H9 (cell line): ENCODE measurements around the gene LEF1. TPM values are rescaled to one million over a fixed set of nuclear protein-coding genes. Genes with fewer than 3 reads are reported as not detected.

Experiments used
- DNase-seq: peaks from one replicate; pipeline ENCODE4 v3.0.0-alpha.2; 2017
- H2AFZ ChIP-seq: one replicate; pipeline ENCODE4 v1.6.1; 2013; ENCODE audit warnings: mild to moderate bottlenecking, low read length, control low read depth, moderate library complexity
- H2AK5ac ChIP-seq: 2 replicates; pipeline ENCODE4 v1.6.1; 2013; ENCODE audit warnings: low read length, control low read depth, mixed read lengths; ENCODE audit not compliant: insufficient read length
- H2BK120ac ChIP-seq: one replicate; pipeline ENCODE4 v1.6.1; 2013; ENCODE audit warnings: low read depth, mild to moderate bottlenecking, low read length, control low read depth, inconsistent platforms; ENCODE audit not compliant: poor library complexity, severe bottlenecking
- H2BK12ac ChIP-seq: 2 replicates; pipeline ENCODE4 v1.6.1; 2013; ENCODE audit warnings: low read length, control low read depth, mixed read lengths, low read depth; ENCODE audit not compliant: insufficient read length
- H2BK15ac ChIP-seq: 2 replicates; pipeline ENCODE4 v1.6.1; 2013; ENCODE audit warnings: low read depth, low read length, control low read depth
- H2BK20ac ChIP-seq: one replicate; pipeline ENCODE4 v1.6.1; 2013; ENCODE audit warnings: low read depth, mild to moderate bottlenecking, low read length, control low read depth, inconsistent platforms; ENCODE audit not compliant: poor library complexity, severe bottlenecking
- H2BK5ac ChIP-seq: 2 replicates; pipeline ENCODE4 v1.6.1; 2013; ENCODE audit warnings: low read length, control low read depth, mixed read lengths; ENCODE audit not compliant: insufficient read length
- H3K14ac ChIP-seq: 2 replicates; pipeline ENCODE4 v1.6.1; 2013; ENCODE audit warnings: low read length, control low read depth; ENCODE audit not compliant: insufficient read depth
- H3K18ac ChIP-seq: 2 replicates; pipeline ENCODE4 v1.6.1; 2013; ENCODE audit warnings: low read depth, mild to moderate bottlenecking, mixed read lengths, low read length, control low read depth; ENCODE audit not compliant: insufficient read length
- H3K23ac ChIP-seq: 2 replicates; pipeline ENCODE4 v1.6.1; 2013; ENCODE audit warnings: low read length, control low read depth, mixed read lengths, low read depth; ENCODE audit not compliant: insufficient read length
- H3K23me2 ChIP-seq: 2 replicates; pipeline ENCODE4 v1.6.1; 2013; ENCODE audit warnings: low read depth, mild to moderate bottlenecking, mixed read lengths, low read length, control low read depth; ENCODE audit not compliant: insufficient read length, poor library complexity, severe bottlenecking
- H3K27ac ChIP-seq: 2 replicates; pipeline ENCODE4 v1.5.1; 2013; ENCODE audit warnings: low read length, control low read depth, mixed read lengths, low read depth; ENCODE audit not compliant: insufficient read length
- H3K27me3 ChIP-seq: 2 replicates; pipeline ENCODE4 v1.6.1; 2013; ENCODE audit warnings: low read length, control low read depth, inconsistent platforms; ENCODE audit not compliant: insufficient read depth
- H3K4ac ChIP-seq: 2 replicates; pipeline ENCODE4 v1.6.1; 2013; ENCODE audit warnings: low read depth, mild to moderate bottlenecking, control low read depth, inconsistent platforms, low read length, moderate library complexity
- H3K4me1 ChIP-seq: 2 replicates; pipeline ENCODE4 v1.6.1; 2013; ENCODE audit warnings: low read length, control low read depth, inconsistent platforms; ENCODE audit not compliant: insufficient read depth
- H3K4me2 ChIP-seq: 2 replicates; pipeline ENCODE4 v1.6.1; 2013; ENCODE audit warnings: low read length, control low read depth, mixed read lengths; ENCODE audit not compliant: insufficient read length, insufficient read depth
- H3K56ac ChIP-seq: 2 replicates; pipeline ENCODE4 v1.6.1; 2013; ENCODE audit warnings: low read depth, mild to moderate bottlenecking, mixed read lengths, low read length, control low read depth; ENCODE audit not compliant: insufficient read length
- H3K79me1 ChIP-seq: 2 replicates; pipeline ENCODE4 v1.6.1; 2013; ENCODE audit warnings: low read depth, mild to moderate bottlenecking, moderate library complexity, low read length, control low read depth, inconsistent platforms; ENCODE audit not compliant: insufficient read depth, poor library complexity, severe bottlenecking
- H3K79me2 ChIP-seq: 2 replicates; pipeline ENCODE4 v1.6.1; 2013; ENCODE audit warnings: low read length, control low read depth, inconsistent platforms; ENCODE audit not compliant: insufficient read depth
- H3K9ac ChIP-seq: 2 replicates; pipeline ENCODE4 v1.6.1; 2013; ENCODE audit warnings: low read length, control low read depth, mixed read lengths; ENCODE audit not compliant: insufficient read length; ENCODE audit errors: extremely low read depth
- H3K9me3 ChIP-seq: one replicate; pipeline ENCODE4 v1.6.1; 2013; ENCODE audit warnings: low read depth, low read length, inconsistent platforms; ENCODE audit not compliant: control insufficient read depth
- H3T11ph ChIP-seq: one replicate; pipeline ENCODE4 v1.6.1; 2013; ENCODE audit warnings: mild to moderate bottlenecking, low read length, control low read depth, inconsistent platforms
- H4K20me1 ChIP-seq: one replicate; pipeline ENCODE4 v1.6.1; 2013; ENCODE audit not compliant: control insufficient read depth, insufficient read length, insufficient read depth
- H4K5ac ChIP-seq: 2 replicates; pipeline ENCODE4 v1.6.1; 2013; ENCODE audit warnings: low read depth, mild to moderate bottlenecking, mixed read lengths, low read length, control low read depth; ENCODE audit not compliant: insufficient read length
- H4K8ac ChIP-seq: replicated peaks from 2 replicates; pipeline ENCODE4 v1.6.1; 2013; ENCODE audit warnings: low read length, control low read depth, mixed read lengths, low read depth; ENCODE audit not compliant: insufficient read length
- H4K91ac ChIP-seq: 2 replicates; pipeline ENCODE4 v1.6.1; 2013; ENCODE audit warnings: low read depth, mild to moderate bottlenecking, moderate library complexity, mixed read lengths, low read length, control low read depth; ENCODE audit not compliant: insufficient read length
- H3K27ac Mint-ChIP-seq, 3 experiments: 2 replicates in 2 of 3; 3 replicates in 1 of 3; pipeline ENCODE4 v1.8.0; 2020 to 2021; ENCODE audit warnings: mixed read lengths in 3 of 3, mild to moderate bottlenecking in 1 of 3, moderate library complexity in 1 of 3
- H3K27me3 Mint-ChIP-seq: 2 replicates; pipeline ENCODE4 v1.8.0; 2021; ENCODE audit warnings: low read depth, mild to moderate bottlenecking, moderate library complexity, mixed read lengths
- H3K36me3 Mint-ChIP-seq, 3 experiments: 2 replicates in 2 of 3; 3 replicates in 1 of 3; pipeline ENCODE4 v1.8.0; 2020 to 2021; ENCODE audit warnings: low read depth in 3 of 3, mixed read lengths in 3 of 3; ENCODE audit not compliant: insufficient read depth in 1 of 3
- H3K4me1 Mint-ChIP-seq, 2 experiments: 2 replicates each; pipeline ENCODE4 v1.8.0; 2020; ENCODE audit warnings: mixed read lengths in 2 of 2
- H3K4me3 Mint-ChIP-seq, 2 experiments: 2 replicates in 1 of 2; 3 replicates in 1 of 2; pipeline ENCODE4 v1.8.0; 2020 to 2021; ENCODE audit warnings: mild to moderate bottlenecking in 2 of 2, mixed read lengths in 2 of 2, moderate library complexity in 1 of 2
- H3K9me3 Mint-ChIP-seq, 2 experiments: 2 replicates in 1 of 2; 3 replicates in 1 of 2; pipeline ENCODE4 v1.8.0; 2020; ENCODE audit warnings: mild to moderate bottlenecking in 2 of 2, mixed read lengths in 2 of 2, moderate library complexity in 1 of 2
- CTCF ChIP-seq: fragments of 200-600 bp; sonication (generic); conservative IDR thresholded peaks from 3 replicates; pipeline ENCODE4 v1.8.0; 2021; ENCODE audit warnings: antibody characterized with exemption, mild to moderate bottlenecking
- whole genome bisulfite sequencing: extraction: QIAGEN DNeasy Blood & Tissue Kit; methylation state at CpG from one replicate; pipeline ENCODE4 v1.1.7; 2013; ENCODE audit warnings: missing lambda C conversion rate, low lambda C conversion rate, mixed read lengths; ENCODE audit not compliant: insufficient read length; ENCODE audit errors: extremely low coverage; 5-methylcytosine and 5-hydroxymethylcytosine counted together
- total RNA-seq: library from RNA; stranded (reverse); gene quantifications from 2 replicates; pipeline ENCODE4 v1.2.1, GENCODE V29; 2021

Gene LEF1
- total RNA-seq, 1 experiment from 2014 or later: 2.5 TPM

GRCh38 chr4:108106186-108106585, 62.5 kb downstream of the LEF1 start:
- H4K20me1 ChIP-seq: no peaks in the 10 kb centered on the region
- no CpG with 5 or more reads among the region's 3 CpGs for WGBS

More at GRCh38 chr4:108106186-108106585, 62.5 kb downstream of the LEF1 start:
- no peaks in the 10 kb centered on the region for H3K9me3 Mint-ChIP-seq
- H2BK20ac ChIP-seq: no peak overlapping the region
- H3K27ac ChIP-seq: no peak overlapping the region
- no peaks in the 10 kb centered on the region for H3K27me3 ChIP-seq
- no peak for TF ChIP-seq CTCF
- no peak overlapping the region for H3K14ac ChIP-seq
- no peak overlapping the region for H2BK120ac ChIP-seq
- H4K91ac ChIP-seq: no peak overlapping the region
- no peak overlapping the region for H2BK5ac ChIP-seq
- no peaks in the 10 kb centered on the region for H3K23me2 ChIP-seq
- no peak overlapping the region for H2AFZ ChIP-seq
- H3K4ac ChIP-seq: no peak overlapping the region
- no peak overlapping the region for H2AK5ac ChIP-seq
- no peak overlapping the region for H4K8ac ChIP-seq
- H3K4me1 ChIP-seq: 0 out of 2 replicates have a peak, but pooled peaks cover 2% of the 10 kb centered on the region
- H3K27me3 Mint-ChIP-seq: peaks cover 15% of the 10 kb centered on the region
- H3K4me2 ChIP-seq: no peak overlapping the region
- H4K5ac ChIP-seq: no peak overlapping the region
- no peak overlapping the region for H3K27ac Mint-ChIP-seq
- H3K23ac ChIP-seq: no peak overlapping the region
- H3K79me2 ChIP-seq: no peaks in the 10 kb centered on the region
- no peak overlapping the region for H3K4me3 Mint-ChIP-seq
- DNase-seq: no peak
- H3K9me3 ChIP-seq: no peaks in the 10 kb centered on the region
- peaks cover 21 to 27% of the 10 kb centered on the region in 2 experiments for H3K4me1 Mint-ChIP-seq
- no peak overlapping the region for H3K9ac ChIP-seq
- H2BK12ac ChIP-seq: no peak overlapping the region
- no peak overlapping the region for H3K18ac ChIP-seq
- H2BK15ac ChIP-seq: no peak overlapping the region
- no peaks in the 10 kb centered on the region for H3K79me1 ChIP-seq
- H3K56ac ChIP-seq: no peak overlapping the region
- H3T11ph ChIP-seq: no peak overlapping the region
- no peaks in the 10 kb centered on the region for H3K36me3 Mint-ChIP-seq
